Chondrocyte (in vitro differentiated cells): ENCODE measurements around the gene ZIC4. TPM values are rescaled to one million over a fixed set of nuclear protein-coding genes. Genes with fewer than 3 reads are reported as not detected.

ENCODE experiments used
- DNase-seq: peaks from one replicate; pipeline ENCODE4 v3.0.0; 2021; ENCODE audit warnings: mixed read lengths, low spot score
- H3K27ac Mint-ChIP-seq: one replicate; pipeline ENCODE4 v1.8.0; 2021; ENCODE audit warnings: mild to moderate bottlenecking, moderate library complexity, mixed read lengths; ENCODE audit not compliant: unreplicated experiment
- H3K27me3 Mint-ChIP-seq: 2 replicates; pipeline ENCODE4 v1.8.0; 2021; ENCODE audit warnings: low read depth, mixed read lengths
- H3K36me3 Mint-ChIP-seq: 2 replicates; pipeline ENCODE4 v1.8.0; 2021; ENCODE audit warnings: low read depth, mixed read lengths
- H3K4me1 Mint-ChIP-seq: 2 replicates; pipeline ENCODE4 v1.8.0; 2021; ENCODE audit warnings: low read depth, mild to moderate bottlenecking, mixed read lengths
- H3K4me3 Mint-ChIP-seq: one replicate; pipeline ENCODE4 v1.8.0; 2021; ENCODE audit warnings: mild to moderate bottlenecking, moderate library complexity, mixed read lengths; ENCODE audit not compliant: unreplicated experiment
- H3K9me3 Mint-ChIP-seq: 2 replicates; pipeline ENCODE4 v1.8.0; 2021; ENCODE audit warnings: low read depth, mixed read lengths
- CTCF ChIP-seq: fragments of 200-600 bp; sonication (generic); IDR thresholded peaks from 2 replicates; pipeline ENCODE4 v1.5.0; 2021; ENCODE audit warnings: antibody characterized with exemption, mild to moderate bottlenecking, moderate library complexity
- total RNA-seq: library from RNA; stranded (reverse); gene quantifications from 3 replicates; pipeline ENCODE4 v1.2.1, GENCODE V29; 2021

Gene ZIC4
- total RNA-seq, 1 donor from 2014 or later, result 1.7 TPM

GRCh38 chr3:147351301-147351700 lies 55.0 kb downstream of the ZIC4 start:
- Mint-ChIP-seq H3K36me3 (peaks cover 2% of the 10 kb centered on the region), H3K9me3 (no peaks in the 10 kb centered on the region), H3K4me1 (peaks cover 6% of the 10 kb centered on the region), H3K27me3 (peaks cover 57% of the 10 kb centered on the region), H3K4me3 (no peak overlapping the region), H3K27ac (no peak overlapping the region)
- no peak for DNase-seq
- no peak for TF ChIP-seq CTCF

GRCh38 chr3:147348976-147349375 lies 57.4 kb downstream of the ZIC4 start:
- no peaks in the 10 kb centered on the region for H3K4me1 Mint-ChIP-seq

GRCh38 chr3:147343926-147344325 lies 62.4 kb downstream of the ZIC4 start:
- Mint-ChIP-seq H3K27me3 (peaks cover 20% of the 10 kb centered on the region), H3K36me3 (no peaks in the 10 kb centered on the region), H3K4me1 (no peaks in the 10 kb centered on the region), H3K27ac (no peak overlapping the region), H3K4me3 (no peak overlapping the region), H3K9me3 (no peaks in the 10 kb centered on the region)
- DNase-seq, result no peak
- TF ChIP-seq CTCF, result no peak

More at GRCh38 chr3:147348976-147349375, 57.4 kb downstream of the ZIC4 start:
- Mint-ChIP-seq H3K27ac (no peak overlapping the region), H3K9me3 (no peaks in the 10 kb centered on the region), H3K4me3 (no peak overlapping the region), H3K27me3 (peaks cover 44% of the 10 kb centered on the region), H3K36me3 (no peaks in the 10 kb centered on the region)
- TF ChIP-seq CTCF, result no peak
- no peak for DNase-seq

GRCh38 chr3:147341727-147342126 lies 64.6 kb downstream of the ZIC4 start:
- no peak overlapping the region for H3K27ac Mint-ChIP-seq
- DNase-seq, result no peak
- no peak for TF ChIP-seq CTCF
- H3K9me3 Mint-ChIP-seq, result no peaks in the 10 kb centered on the region
- H3K4me3 Mint-ChIP-seq, result no peak overlapping the region
- H3K27me3 Mint-ChIP-seq, result peaks cover 22% of the 10 kb centered on the region
- no peaks in the 10 kb centered on the region for H3K36me3 Mint-ChIP-seq
- no peaks in the 10 kb centered on the region for H3K4me1 Mint-ChIP-seq

- DNase-seq, result no peak
- Mint-ChIP-seq H3K4me3 (no peak overlapping the region), H3K27me3 (peaks cover 16% of the 10 kb centered on the region), H3K27ac (no peak overlapping the region), H3K4me1 (peaks cover 3% of the 10 kb centered on the region), H3K36me3 (no peaks in the 10 kb centered on the region), H3K9me3 (no peaks in the 10 kb centered on the region)
- no peak for TF ChIP-seq CTCF
Measured at GRCh38 chr3:147336543-147337278, 69.6 kb downstream of the ZIC4 start.

Other genes with a start within 250 kb of the ZIC4 start
- gene ZIC1, start 2.8 kb upstream of the ZIC4 start, total RNA-seq, result 8.8 to 57.3 TPM (median 12.8 TPM) in 3 replicates